SK-N-SH (cell line): ENCODE measurements around the gene ZNF141. TPM values are rescaled to one million over a fixed set of nuclear protein-coding genes. Genes with fewer than 3 reads are reported as not detected.

ENCODE experiments used
- CTCF ChIA-PET: fragments of 300-600, 350-600 bp; formaldehyde crosslinking; extraction: SDS; loops from one replicate; lab custom pipeline; 2021; lab: Yijun Ruan, JAX
- POLR2A ChIA-PET: fragments of 350-600 bp; sonication (Branson Sonifier 250); formaldehyde crosslinking; extraction: SDS; loops from one replicate; lab custom pipeline; 2020; ENCODE audit warnings: antibody characterized with exemption, inconsistent platforms; lab: Yijun Ruan, JAX
- DNase-seq: peaks from one replicate; pipeline ENCODE4 v3.0.0; 2012
- H2AFZ ChIP-seq: fragments of 200-600 bp; sonication (generic); 2 replicates; pipeline ENCODE4 v1.8.1; 2016; ENCODE audit warnings: antibody characterized with exemption, mild to moderate bottlenecking, low read depth
- H3F3A ChIP-seq: fragments of 200-600 bp; sonication (generic); replicated peaks from 2 replicates; pipeline ENCODE3; 2016; ENCODE audit warnings: antibody characterized with exemption, mild to moderate bottlenecking; ENCODE audit not compliant: insufficient read depth
- H3K27ac ChIP-seq, 2 experiments: fragments of 200-500 bp in 1 of 2; fragments of 200-600 bp in 1 of 2; sonication (Bioruptor generic) in 1 of 2; sonication (generic), shearing (Covaris generic) in 1 of 2; 2 replicates each; pipeline versions ENCODE4 v1.5.1 to v1.6.1; 2014 to 2016; ENCODE audit warnings: low read depth in 2 of 2, inconsistent platforms in 1 of 2, low read length in 1 of 2, mild to moderate bottlenecking in 1 of 2, mixed read lengths in 1 of 2
- H3K27me3 ChIP-seq: fragments of 200-600 bp; sonication (generic), shearing (Covaris generic); 2 replicates; pipeline ENCODE4 v1.6.1; 2016; ENCODE audit warnings: mixed run types; ENCODE audit not compliant: insufficient read depth
- H3K36me3 ChIP-seq, 2 experiments: fragments of 200-500 bp in 1 of 2; fragments of 200-600 bp in 1 of 2; sonication (Bioruptor generic) in 1 of 2; sonication (generic) in 1 of 2; replicated peaks in 1 of 2; 2 replicates each; pipeline versions ENCODE3 to v1.5.1; 2014 to 2016; ENCODE audit warnings: low read length in 1 of 2, mild to moderate bottlenecking in 1 of 2; ENCODE audit not compliant: insufficient read depth in 2 of 2, control insufficient read depth in 1 of 2
- H3K4me1 ChIP-seq, 2 experiments: fragments of 200-500 bp in 1 of 2; fragments of 200-600 bp in 1 of 2; sonication (Bioruptor generic) in 1 of 2; sonication (generic), shearing (Covaris generic) in 1 of 2; 2 replicates each; pipeline versions ENCODE4 v1.5.1 to v1.6.1; 2014 to 2016; ENCODE audit warnings: low read depth in 1 of 2, low read length in 1 of 2, mixed run types in 1 of 2; ENCODE audit not compliant: insufficient read depth in 2 of 2, control insufficient read depth in 1 of 2
- H3K4me2 ChIP-seq: fragments of 200-600 bp; sonication (generic), shearing (Covaris generic); 2 replicates; pipeline ENCODE4 v1.6.1; 2017; ENCODE audit warnings: mixed run types
- H3K4me3 ChIP-seq, 2 experiments: fragments of 200-500 bp in 1 of 2; fragments of 200-600 bp in 1 of 2; sonication (Bioruptor generic) in 1 of 2; sonication (generic), shearing (Covaris generic) in 1 of 2; 2 replicates each; pipeline versions ENCODE4 v1.5.1 to v1.8.1; 2014 to 2016; ENCODE audit warnings: low read depth in 2 of 2, inconsistent platforms in 1 of 2, low read length in 1 of 2, mild to moderate bottlenecking in 1 of 2, mixed read lengths in 1 of 2, moderate library complexity in 1 of 2
- H3K79me2 ChIP-seq: fragments of 200-600 bp; sonication (generic); 2 replicates; pipeline ENCODE4 v1.8.1; 2017; ENCODE audit warnings: mild to moderate bottlenecking; ENCODE audit not compliant: insufficient read depth
- H3K9ac ChIP-seq: fragments of 200-600 bp; sonication (generic); 2 replicates; pipeline ENCODE4 v1.6.1; 2017; ENCODE audit warnings: mixed run types
- H3K9me2 ChIP-seq: fragments of 200-600 bp; sonication (generic); 2 replicates; pipeline ENCODE4 v1.6.1; 2017; ENCODE audit warnings: mixed run types
- H3K9me3 ChIP-seq: fragments of 200-600 bp; sonication (generic); 2 replicates; pipeline ENCODE4 v1.6.1; 2017; ENCODE audit warnings: mixed run types, mild to moderate bottlenecking, moderate library complexity
- H4K20me1 ChIP-seq: fragments of 200-600 bp; sonication (generic); 2 replicates; pipeline ENCODE4 v1.6.1; 2017; ENCODE audit warnings: mild to moderate bottlenecking, mixed run types; ENCODE audit not compliant: insufficient read depth
- ELF1 ChIP-seq: IDR thresholded peaks from 2 replicates; pipeline ENCODE4 v1.4.0; 2012
- EP300 ChIP-seq, 2 experiments: IDR thresholded peaks; 2 replicates each; pipeline versions ENCODE4 v1.4.0 to v1.6.1; 2012; ENCODE audit warnings: borderline replicate concordance in 1 of 2, low read depth in 1 of 2, low read length in 1 of 2
- FOSL2 ChIP-seq: IDR thresholded peaks from 2 replicates; pipeline ENCODE4 v1.4.0; 2012; ENCODE audit warnings: low read depth, mild to moderate bottlenecking, moderate library complexity, borderline replicate concordance
- FOXJ3 ChIP-seq: sonication (generic); formaldehyde crosslinking; IDR thresholded peaks from 2 replicates; pipeline ENCODE4 v1.5.1; 2020; ENCODE audit warnings: mild to moderate bottlenecking, missing genetic modification reagents
- FOXM1 ChIP-seq: IDR thresholded peaks from 2 replicates; pipeline ENCODE4 v1.4.0; 2012; ENCODE audit warnings: low read depth, mild to moderate bottlenecking
- GABPA ChIP-seq: IDR thresholded peaks from 2 replicates; pipeline ENCODE4 v1.4.0; 2012; ENCODE audit warnings: low read depth, mild to moderate bottlenecking
- MEF2A ChIP-seq: IDR thresholded peaks from 2 replicates; pipeline ENCODE4 v1.4.0; 2012; ENCODE audit warnings: low read depth, borderline replicate concordance
- MXI1 ChIP-seq: IDR thresholded peaks from 2 replicates; pipeline ENCODE4 v1.6.1; 2012; ENCODE audit warnings: mild to moderate bottlenecking, low read depth, low read length, improper control_type of control experiment
- NFIC ChIP-seq: IDR thresholded peaks from 2 replicates; pipeline ENCODE4 v1.4.0; 2012; ENCODE audit warnings: borderline replicate concordance
- POLR2AphosphoS5 ChIP-seq: IDR thresholded peaks from 2 replicates; pipeline ENCODE4 v1.6.1; 2012; ENCODE audit warnings: low read depth, low read length
- RAD21 ChIP-seq: IDR thresholded peaks from 2 replicates; pipeline ENCODE4 v1.6.1; 2012; ENCODE audit warnings: mild to moderate bottlenecking, low read length
- REST ChIP-seq: IDR thresholded peaks from 2 replicates; pipeline ENCODE4 v1.6.1; 2012; ENCODE audit warnings: mild to moderate bottlenecking, low read depth, low read length, moderate library complexity
- RFX5 ChIP-seq: IDR thresholded peaks from 2 replicates; pipeline ENCODE4 v1.6.1; 2012; ENCODE audit warnings: mild to moderate bottlenecking, improper control_type of control experiment, low read length
- SMC3 ChIP-seq: IDR thresholded peaks from 2 replicates; pipeline ENCODE4 v1.6.1; 2012; ENCODE audit warnings: low read depth, low read length, improper control_type of control experiment
- TAF1 ChIP-seq: IDR thresholded peaks from 2 replicates; pipeline ENCODE4 v1.6.1; 2012; ENCODE audit warnings: low read depth, mild to moderate bottlenecking, low read length, moderate library complexity, borderline replicate concordance
- TCF12 ChIP-seq: IDR thresholded peaks from 2 replicates; pipeline ENCODE4 v1.4.0; 2012
- TEAD4 ChIP-seq: IDR thresholded peaks from 2 replicates; pipeline ENCODE4 v1.4.0; 2012; ENCODE audit warnings: mild to moderate bottlenecking, borderline replicate concordance; ENCODE audit not compliant: insufficient read depth
- USF1 ChIP-seq: IDR thresholded peaks from 2 replicates; pipeline ENCODE4 v1.4.0; 2012; ENCODE audit warnings: low read depth, borderline replicate concordance
- USF2 ChIP-seq: fragments of 150-350 bp; IDR thresholded peaks from 2 replicates; pipeline ENCODE4 v1.6.1; 2017; ENCODE audit warnings: antibody characterized with exemption, low read length, low read depth, borderline replicate concordance
- YY1 ChIP-seq: IDR thresholded peaks from 2 replicates; pipeline ENCODE4 v1.4.0; 2012; ENCODE audit warnings: low read depth, mild to moderate bottlenecking
- ZBTB33 ChIP-seq: IDR thresholded peaks from 2 replicates; pipeline ENCODE4 v1.4.0; 2012; ENCODE audit warnings: low read depth, borderline replicate concordance
- WGBS: methylation state at CpG from one replicate; pipeline ENCODE4 v1.1.6; 2017; ENCODE audit warnings: low lambda C conversion rate; 5-methylcytosine and 5-hydroxymethylcytosine counted together
- polyA plus RNA-seq, 3 experiments: library from polyadenylated mRNA; depleted of rRNA; stranded (reverse); fragments of >200 nt; gene quantifications; 2 replicates each; pipeline ENCODE4 v1.2.3, GENCODE V29; 2012

Gene ZNF141
- polyA plus RNA-seq, 1 of the 3 experiments (the other 2 are of a cell fraction), result 1.6 TPM

GRCh38 chr4:306551-306961, 31.1 kb upstream of the ZNF141 start:
- no peak overlapping the region for H3K9ac ChIP-seq
- H3K9me2 ChIP-seq, result no peaks in the 10 kb centered on the region
- H2AFZ ChIP-seq, result no peak overlapping the region
- H3K79me2 ChIP-seq, result no peaks in the 10 kb centered on the region; the same call in 1 of the 2 replicates
- no peaks in the 10 kb centered on the region for H3K9me3 ChIP-seq
- no peaks in the 10 kb centered on the region for H3K36me3 ChIP-seq
- H4K20me1 ChIP-seq, result no peaks in the 10 kb centered on the region
- no peaks in the 10 kb centered on the region for H3K27me3 ChIP-seq
- H3K4me1 ChIP-seq, result no peaks in the 10 kb centered on the region; a peak in 1 of 4 replicates
- no peak overlapping the region for H3K4me2 ChIP-seq
- H3K27ac ChIP-seq, result no peak overlapping the region
- H3K4me3 ChIP-seq, result no peak overlapping the region
- no peak for TF ChIP-seq RFX5
- no peak for TF ChIP-seq FOXM1
- TF ChIP-seq USF2, result no peak
- TF ChIP-seq MEF2A, result no peak
- 70% methylated on average over 3 of the region's 3 CpGs for WGBS
- DNase-seq, result no peak
- CTCF ChIA-PET, result no interaction called here
- H3F3A ChIP-seq, result no peaks in the 10 kb centered on the region
- POLR2A ChIA-PET, result no interaction called here

- Histone ChIP-seq H3K27me3 (no peaks in the 10 kb centered on the region), H3K9ac (no peak overlapping the region), H3K9me2 (no peaks in the 10 kb centered on the region), H2AFZ (no peak overlapping the region), H3K4me1 (no peaks in the 10 kb centered on the region; a peak in 1 of 4 replicates), H3K4me3 (no peak overlapping the region), H3K27ac (no peak overlapping the region), H4K20me1 (no peaks in the 10 kb centered on the region), H3K36me3 (no peaks in the 10 kb centered on the region), H3K9me3 (no peaks in the 10 kb centered on the region), H3K4me2 (no peak overlapping the region), H3K79me2 (no peaks in the 10 kb centered on the region), H3F3A (no peaks in the 10 kb centered on the region)
- TF ChIP-seq USF1, result no peak
- TF ChIP-seq GABPA, result no peak
- TF ChIP-seq TEAD4, result no peak
- TF ChIP-seq FOSL2, result no peak
- no peak for TF ChIP-seq ELF1
- TF ChIP-seq EP300 (IDR thresholded peaks at IDR 0.05; ENCODE audit: borderline replicate concordance in 1 of 2, low read depth in 1 of 2, low read length in 1 of 2), result no peak
- TF ChIP-seq RFX5, result no peak
- no peak for TF ChIP-seq MXI1
- TF ChIP-seq REST, result no peak
- no peak for TF ChIP-seq ZBTB33
- TF ChIP-seq TCF12, result no peak
- TF ChIP-seq YY1, result no peak
- no peak for TF ChIP-seq NFIC
- no peak for TF ChIP-seq FOXJ3
- no peak for TF ChIP-seq RAD21
- TF ChIP-seq SMC3, result no peak
- TF ChIP-seq FOXM1, result no peak
- no peak for TF ChIP-seq TAF1
- no peak for TF ChIP-seq USF2
- TF ChIP-seq POLR2AphosphoS5, result no peak
- CTCF ChIA-PET, result no interaction called here
- DNase-seq, result no peak
- POLR2A ChIA-PET, result no interaction called here
- WGBS, result 19% methylated on average over 1 of the region's 1 CpG
These were observed 27.8 kb upstream of the ZNF141 start for GRCh38 chr4:309807-310206.
